GM23338 (cell line): ENCODE measurements around the gene ACSL3. TPM values are rescaled to one million over a fixed set of nuclear protein-coding genes. Genes with fewer than 3 reads are reported as not detected.

ENCODE experiments used
- ATAC-seq: fragments of 200-7000 bp; cut with Tn5 transposase; 3 replicates; pipeline ENCODE4 v1.9.1; 2020
- DNase-seq: peaks from one replicate; pipeline ENCODE4 v3.0.0-alpha.2; 2015; ENCODE audit warnings: low spot score
- H2AFZ ChIP-seq: fragments of 200-600 bp; sonication (generic); 2 replicates; pipeline ENCODE4 v1.8.0; 2016; ENCODE audit warnings: antibody characterized with exemption, mild to moderate bottlenecking, moderate library complexity
- H3F3A ChIP-seq: fragments of 200-600 bp; sonication (generic); replicated peaks from 2 replicates; pipeline ENCODE4 v1.8.0; 2017; ENCODE audit warnings: antibody characterized with exemption, mixed run types, low read depth
- H3K27ac ChIP-seq: fragments of 200-600 bp; sonication (generic); 2 replicates; pipeline ENCODE4 v1.6.1; 2016; ENCODE audit warnings: low read depth
- H3K27me3 ChIP-seq: fragments of 200-600 bp; sonication (generic); 2 replicates; pipeline ENCODE4 v1.8.0; 2016; ENCODE audit warnings: mild to moderate bottlenecking, mixed run types, moderate library complexity; ENCODE audit not compliant: insufficient read depth
- H3K36me3 ChIP-seq: fragments of 200-600 bp; sonication (generic); 2 replicates; pipeline ENCODE4 v1.8.0; 2016; ENCODE audit warnings: mild to moderate bottlenecking; ENCODE audit not compliant: insufficient read depth
- H3K4me1 ChIP-seq: fragments of 200-600 bp; sonication (generic); 2 replicates; pipeline ENCODE4 v1.8.0; 2016; ENCODE audit warnings: mild to moderate bottlenecking, moderate library complexity; ENCODE audit not compliant: insufficient read depth
- H3K4me2 ChIP-seq: fragments of 200-600 bp; sonication (generic); 2 replicates; pipeline ENCODE4 v1.7.1; 2017; ENCODE audit warnings: mixed run types
- H3K4me3 ChIP-seq: fragments of 200-600 bp; sonication (generic); 2 replicates; pipeline ENCODE4 v1.6.1; 2016; ENCODE audit warnings: mixed run types
- H3K79me2 ChIP-seq: fragments of 200-600 bp; sonication (generic); replicated peaks from 2 replicates; pipeline ENCODE4 v1.8.0; 2017; ENCODE audit warnings: mild to moderate bottlenecking; ENCODE audit not compliant: insufficient read depth
- H3K9me2 ChIP-seq: fragments of 200-600 bp; sonication (generic); 2 replicates; pipeline ENCODE4 v1.8.0; 2017; ENCODE audit not compliant: insufficient read depth
- H4K20me1 ChIP-seq: fragments of 200-600 bp; sonication (generic); replicated peaks from 2 replicates; pipeline ENCODE4 v1.8.0; 2017; ENCODE audit warnings: mild to moderate bottlenecking; ENCODE audit not compliant: insufficient read depth
- H3K27ac Mint-ChIP-seq: 2 replicates; pipeline ENCODE4 v1.8.0; 2020; ENCODE audit warnings: inconsistent platforms, mild to moderate bottlenecking, moderate library complexity, mixed read lengths
- H3K27me3 Mint-ChIP-seq: 3 replicates; pipeline ENCODE4 v1.8.0; 2022; ENCODE audit warnings: low read depth, mild to moderate bottlenecking, moderate library complexity, mixed read lengths, inconsistent platforms; ENCODE audit not compliant: insufficient read depth, poor library complexity
- H3K36me3 Mint-ChIP-seq: 3 replicates; pipeline ENCODE4 v1.8.0; 2021; ENCODE audit warnings: low read depth, mild to moderate bottlenecking, inconsistent platforms, moderate library complexity, mixed read lengths
- H3K4me1 Mint-ChIP-seq: 3 replicates; pipeline ENCODE4 v1.8.0; 2020; ENCODE audit warnings: mild to moderate bottlenecking, inconsistent platforms, mixed read lengths
- H3K4me3 Mint-ChIP-seq: 3 replicates; pipeline ENCODE4 v1.8.0; 2021; ENCODE audit warnings: moderate library complexity, mild to moderate bottlenecking, inconsistent platforms, mixed read lengths
- H3K9me3 Mint-ChIP-seq: 3 replicates; pipeline ENCODE4 v1.8.0; 2020; ENCODE audit warnings: moderate library complexity, mild to moderate bottlenecking, inconsistent platforms, mixed read lengths
- CREB1 ChIP-seq: fragments of 250-450 bp; sonication (Bioruptor Pico); IDR thresholded peaks from 2 replicates; pipeline ENCODE4 v1.5.0; 2020; ENCODE audit warnings: low read depth, mild to moderate bottlenecking, moderate library complexity
- CTCF ChIP-seq, 2 experiments: fragments of 200-600 bp in 1 of 2; sonication (generic) in 1 of 2; conservative IDR thresholded peaks; 2 replicates each; pipeline versions ENCODE4 v1.5.1 to v1.6.1; 2016 to 2017; ENCODE audit warnings: antibody characterized with exemption in 2 of 2, low read depth in 2 of 2, mild to moderate bottlenecking in 2 of 2, moderate library complexity in 1 of 2
- ETS1 ChIP-seq: IDR thresholded peaks from 2 replicates; pipeline ENCODE4 v1.6.1; 2016; ENCODE audit warnings: antibody characterized with exemption
- EZH2 ChIP-seq: fragments of 200-600 bp; sonication (generic); IDR thresholded peaks from one replicate; pipeline ENCODE4 v1.8.0; 2017; ENCODE audit warnings: antibody characterized with exemption, mild to moderate bottlenecking, low read depth; ENCODE audit not compliant: unreplicated experiment
- EZH2phosphoT487 ChIP-seq: fragments of 200-600 bp; sonication (generic); IDR thresholded peaks from one replicate; pipeline ENCODE4 v1.8.1; 2018; ENCODE audit warnings: antibody characterized with exemption; ENCODE audit not compliant: unreplicated experiment
- JUNB ChIP-seq: IDR thresholded peaks from one replicate; pipeline ENCODE4 v1.6.1; 2016; ENCODE audit warnings: antibody characterized with exemption; ENCODE audit not compliant: unreplicated experiment
- NANOG ChIP-seq: IDR thresholded peaks from 2 replicates; pipeline ENCODE4 v1.6.1; 2016; ENCODE audit warnings: antibody characterized with exemption, borderline replicate concordance
- POLR2AphosphoS5 ChIP-seq: IDR thresholded peaks from 2 replicates; pipeline ENCODE4 v1.6.1; 2016; ENCODE audit warnings: antibody characterized with exemption, low read depth
- REST ChIP-seq: IDR thresholded peaks from one replicate; pipeline ENCODE4 v1.6.1; 2018; ENCODE audit warnings: antibody characterized with exemption; ENCODE audit not compliant: unreplicated experiment
- STAT1 ChIP-seq: IDR thresholded peaks from one replicate; pipeline ENCODE4 v1.6.1; 2016; ENCODE audit warnings: antibody characterized with exemption; ENCODE audit not compliant: unreplicated experiment
- ZNF114 ChIP-seq: fragments of 250-450 bp; sonication (Bioruptor Pico); IDR thresholded peaks from 2 replicates; pipeline ENCODE4 v1.5.0; 2020; ENCODE audit warnings: mild to moderate bottlenecking, moderate library complexity
- ZNF331 ChIP-seq: fragments of 250-450 bp; sonication (Bioruptor Pico); IDR thresholded peaks from 2 replicates; pipeline ENCODE4 v1.5.0; 2020; ENCODE audit warnings: low read depth, mild to moderate bottlenecking, moderate library complexity
- ZNF462 ChIP-seq: fragments of 250-450 bp; sonication (Bioruptor Pico); IDR thresholded peaks from 2 replicates; pipeline ENCODE4 v1.5.0; 2020; ENCODE audit warnings: mild to moderate bottlenecking, moderate library complexity
- polyA plus RNA-seq: library from polyadenylated mRNA; unstranded; fragments of >200 nt; fragmentation: Nextera tagmentation; extraction: Ambion mirVana; gene quantifications from 2 replicates; pipeline ENCODE4 v1.2.1, GENCODE V29; 2016
- total RNA-seq: library from RNA; depleted of rRNA; stranded (reverse); fragments of >200 nt; shearing (Covaris generic); gene quantifications from 2 replicates; pipeline ENCODE4 v1.2.3, GENCODE V29; 2014

ACSL3 gene
- total and polyA plus RNA-seq, 2 experiments from 2014 or later: 55.3 to 130 TPM

- no peaks in the 10 kb centered on the region for H3K27me3 ChIP-seq
- peaks cover 100% of the 10 kb centered on the region for H3K79me2 ChIP-seq
- TF ChIP-seq CREB1 (CRISPR knock-in tag) (no peak), ZNF114 (no peak), ETS1 (no peak), REST (no peak), STAT1 (no peak), NANOG (no peak), EZH2 (no peak), JUNB (no peak), ZNF462 (no peak), EZH2phosphoT487 (no peak), POLR2AphosphoS5 (no peak), ZNF331 (CRISPR knock-in tag) (no peak), CTCF (conservative IDR thresholded peaks at IDR 0.05; ENCODE audit: low read depth in 2 of 2) (no peak)
- H3K4me1 Mint-ChIP-seq: peaks cover 45% of the 10 kb centered on the region
- peaks cover 30% of the 10 kb centered on the region for H3K4me1 ChIP-seq
- H3K4me2 ChIP-seq: no peak overlapping the region
- H3K36me3 Mint-ChIP-seq: no peaks in the 10 kb centered on the region
- no peaks in the 10 kb centered on the region for H3F3A ChIP-seq
- no peaks in the 10 kb centered on the region for H3K9me2 ChIP-seq
- no peak for DNase-seq
- H4K20me1 ChIP-seq: peaks cover 65% of the 10 kb centered on the region
- peaks cover under 1% of the 10 kb centered on the region for H3K27me3 Mint-ChIP-seq
- H3K4me3 Mint-ChIP-seq: no peak overlapping the region
- H3K36me3 ChIP-seq: no peaks in the 10 kb centered on the region
- no peak overlapping the region for H3K4me3 ChIP-seq
- no peak overlapping the region for H2AFZ ChIP-seq
- H3K27ac ChIP-seq: no peak overlapping the region
- no peak for ATAC-seq
- H3K27ac Mint-ChIP-seq: no peak overlapping the region
- H3K9me3 Mint-ChIP-seq: no peaks in the 10 kb centered on the region
Observed at GRCh38 chr2:222888716-222889115, 27.9 kb downstream of the ACSL3 start.
